ENCODE data around the gene SRR.

The SRR gene

GRCh38 chr17:2372180-2372579 lies 68.4 kb downstream of the SRR start:
- no peak for DNase-seq

- DNase-seq: no peak
Measured at GRCh38 chr17:2372681-2373080, 68.9 kb downstream of the SRR start.

- DNase-seq: no peak
Measured at GRCh38 chr17:2373179-2373578, 69.4 kb downstream of the SRR start.
